Subcutaneous abdominal adipose tissue (tissue), 5 donors: Measurements from ENCODE around the gene DOCK1.

Experiments used
- H3K27ac ChIP-seq: one replicate; pipeline ENCODE4 v1.7.0; 2013; ENCODE audit warnings: low read depth, mild to moderate bottlenecking, inconsistent platforms, low read length, moderate library complexity
- H3K27me3 ChIP-seq, 5 donors: one replicate each; pipeline ENCODE4 v1.7.0; 2013; ENCODE audit warnings: low read length in 5 of 5, inconsistent platforms in 1 of 5; ENCODE audit not compliant: control insufficient read depth in 5 of 5, insufficient read depth in 4 of 5
- H3K36me3 ChIP-seq, 5 donors: one replicate each; pipeline ENCODE4 v1.7.0; 2013; ENCODE audit warnings: low read length in 5 of 5; ENCODE audit not compliant: control insufficient read depth in 5 of 5, insufficient read depth in 5 of 5
- H3K4me1 ChIP-seq, 5 donors: one replicate each; pipeline ENCODE4 v1.7.0; 2013; ENCODE audit warnings: low read length in 5 of 5, mild to moderate bottlenecking in 3 of 5, moderate library complexity in 1 of 5; ENCODE audit not compliant: control insufficient read depth in 5 of 5, insufficient read depth in 5 of 5
- H3K4me3 ChIP-seq, 5 donors: one replicate each; pipeline ENCODE4 v1.7.0; 2013; ENCODE audit warnings: low read length in 5 of 5, low read depth in 1 of 5
- H3K9ac ChIP-seq, 5 donors: one replicate each; pipeline ENCODE4 v1.7.0; 2013; ENCODE audit warnings: low read length in 5 of 5, mild to moderate bottlenecking in 4 of 5, moderate library complexity in 3 of 5
- H3K9me3 ChIP-seq, 5 donors: one replicate each; pipeline ENCODE4 v1.7.0; 2013; ENCODE audit warnings: low read length in 5 of 5; ENCODE audit not compliant: control insufficient read depth in 5 of 5
- donor health status: healthy.
- donor health status: healthy.
- donor health status: healthy.
- donor health status: healthy.
- donor health status: healthy.

Gene DOCK1

DNA sequence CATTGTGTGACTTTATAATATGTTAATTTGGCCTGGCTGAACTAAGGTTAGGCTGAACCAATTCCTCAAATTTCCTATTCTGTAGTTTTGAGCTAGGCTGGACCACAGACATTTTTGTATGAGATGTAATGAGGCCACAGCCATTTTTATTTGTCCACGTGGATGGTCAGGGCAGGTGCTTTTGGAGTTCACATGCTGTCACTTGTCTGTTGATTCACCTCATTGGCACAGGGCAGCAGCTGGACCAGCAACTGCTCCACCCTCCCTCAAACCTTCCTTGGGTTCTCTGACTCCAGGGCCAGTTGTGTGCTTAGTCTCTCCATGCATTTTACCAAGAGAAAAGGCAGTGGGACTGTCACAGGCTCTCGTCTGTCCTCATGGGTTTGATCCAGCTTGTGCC lies 567.7 kb downstream of the DOCK1 start:
- H3K27ac ChIP-seq = no peak overlapping the region
- peaks cover 0 to 4% (median 0%) of the 10 kb centered on the region in 5 donors for H3K27me3 ChIP-seq
- no peaks in the 10 kb centered on the region for H3K4me1 ChIP-seq
- H3K36me3 ChIP-seq = no peaks in the 10 kb centered on the region
- H3K9me3 ChIP-seq = peaks cover 0 to 5% (median 0%) of the 10 kb centered on the region in 5 donors
- no peak overlapping the region for H3K4me3 ChIP-seq
- no peak overlapping the region for H3K9ac ChIP-seq

DNA sequence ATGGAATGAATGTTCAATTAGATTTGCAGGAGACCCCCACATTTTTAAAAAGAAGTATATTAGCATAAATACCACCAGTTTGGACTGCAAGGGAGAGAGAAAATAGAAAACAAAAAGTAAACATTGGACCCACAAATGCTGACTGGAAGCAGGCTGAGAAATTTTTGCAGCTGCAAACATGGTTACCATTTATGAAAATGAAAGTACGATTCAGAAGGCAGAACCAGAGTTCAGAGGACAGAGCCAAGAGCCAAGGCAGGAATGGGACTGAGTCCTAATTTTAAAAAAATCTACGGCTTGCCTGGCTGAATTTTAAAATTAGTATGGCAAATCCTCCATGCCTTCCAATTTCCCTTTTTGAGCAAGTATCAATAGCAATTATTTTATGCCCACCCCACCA lies 569.3 kb downstream of the DOCK1 start:
- no peaks in the 10 kb centered on the region for H3K36me3 ChIP-seq
- peaks cover 0 to 5% (median 0%) of the 10 kb centered on the region in 5 donors for H3K9me3 ChIP-seq
- no peak overlapping the region for H3K27ac ChIP-seq
- H3K4me1 ChIP-seq = no peaks in the 10 kb centered on the region
- no peak overlapping the region for H3K4me3 ChIP-seq
- no peak overlapping the region for H3K9ac ChIP-seq
- no peaks in the 10 kb centered on the region for H3K27me3 ChIP-seq

DNA sequence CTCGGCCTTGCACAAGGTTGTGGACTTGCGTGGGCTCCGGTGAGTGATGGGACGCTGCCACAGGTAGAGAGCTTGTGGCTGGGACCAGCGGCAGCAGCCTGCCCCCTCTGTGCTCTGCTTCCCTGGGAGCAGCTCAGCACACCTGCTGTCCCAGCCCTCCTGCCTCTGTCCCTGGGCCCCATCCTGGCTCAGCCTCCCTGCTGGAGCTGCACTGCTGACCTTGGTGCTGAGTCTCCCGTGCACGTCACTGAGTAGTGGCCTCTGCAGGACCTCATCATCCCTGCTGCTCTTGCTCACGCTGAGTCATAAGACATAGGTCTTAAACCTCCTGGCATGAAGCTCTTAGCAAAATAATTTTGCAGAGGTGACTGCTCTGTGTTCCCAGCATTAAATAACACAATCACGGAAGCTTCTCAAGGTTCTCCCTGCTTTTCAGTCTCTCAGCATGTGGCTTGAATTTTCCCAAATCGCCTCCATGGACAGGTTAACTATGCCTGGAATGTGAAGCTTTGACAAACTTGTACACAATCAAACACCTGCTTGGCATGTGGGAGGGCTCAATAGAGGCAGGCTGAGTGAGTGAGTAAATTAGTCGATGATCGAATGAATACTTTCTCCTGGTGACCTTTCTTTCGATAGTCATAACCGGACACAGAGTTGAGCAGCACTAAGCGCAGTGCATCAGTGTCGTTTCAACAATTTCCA lies 580.1 kb downstream of the DOCK1 start:
- Histone ChIP-seq H3K9me3 (no peaks in the 10 kb centered on the region), H3K9ac (no peak overlapping the region), H3K27me3 (peaks cover 6 to 19% (median 12%) of the 10 kb centered on the region in 5 donors), H3K4me3 (no peak overlapping the region), H3K27ac (no peak overlapping the region), H3K36me3 (no peaks in the 10 kb centered on the region), H3K4me1 (peaks cover 0 to 3% (median 0%) of the 10 kb centered on the region in 5 donors)

DNA sequence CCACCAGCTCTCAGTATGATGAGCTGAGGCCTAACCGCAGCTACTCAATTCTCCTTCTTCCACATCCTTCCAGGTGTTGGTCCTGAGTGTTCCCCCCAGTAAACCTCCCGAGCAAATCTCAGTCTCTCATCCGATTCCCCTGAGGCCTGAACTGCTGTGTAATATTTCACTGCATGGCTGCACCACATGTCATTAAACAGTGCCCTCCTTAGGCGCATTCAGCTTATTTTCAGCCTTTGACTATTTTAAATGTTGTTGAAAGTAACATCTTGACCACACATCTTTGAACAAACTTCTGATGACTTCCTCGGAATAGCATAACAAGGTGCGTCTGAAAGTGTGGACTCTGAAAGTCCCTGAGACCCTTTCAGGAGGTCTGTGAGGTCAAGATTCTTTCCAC lies 581.1 kb downstream of the DOCK1 start:
- H3K27ac ChIP-seq = no peak overlapping the region
- no peak overlapping the region for H3K4me3 ChIP-seq
- H3K27me3 ChIP-seq = peaks cover 6 to 19% (median 12%) of the 10 kb centered on the region in 5 donors
- H3K9ac ChIP-seq = no peak overlapping the region
- peaks cover 0 to 3% (median 0%) of the 10 kb centered on the region in 5 donors for H3K4me1 ChIP-seq
- no peaks in the 10 kb centered on the region for H3K36me3 ChIP-seq
- H3K9me3 ChIP-seq = no peaks in the 10 kb centered on the region

DNA sequence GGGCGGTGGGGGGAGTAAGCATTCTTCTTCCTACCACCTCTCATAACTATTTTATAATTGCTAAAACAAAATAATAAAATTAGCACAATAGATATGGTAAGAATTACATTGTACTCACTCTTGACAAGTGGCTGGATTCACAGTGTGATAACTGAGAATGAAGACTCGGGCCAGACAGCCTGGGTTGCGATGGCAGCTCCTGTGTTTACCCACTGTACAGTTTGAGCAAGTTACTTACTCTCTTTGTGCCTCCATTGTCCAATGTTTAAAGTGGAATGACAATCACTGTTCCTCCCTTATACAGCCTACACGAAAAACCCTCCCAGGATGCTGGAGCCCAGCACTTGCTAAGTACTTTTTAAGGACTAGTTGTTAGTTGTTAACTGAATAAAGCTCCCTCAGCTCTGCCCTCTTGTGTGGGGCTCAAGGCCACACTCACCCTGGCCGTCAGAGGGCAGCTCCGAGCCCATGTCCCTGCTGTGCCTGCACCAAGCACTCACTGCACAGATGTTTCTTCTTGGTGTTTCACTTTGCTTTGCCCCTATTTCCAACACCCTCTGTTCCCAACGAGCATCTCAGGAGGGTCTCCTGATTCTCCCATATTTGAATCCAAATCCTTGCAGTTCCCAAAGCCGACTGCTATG lies 587.5 kb downstream of the DOCK1 start:
- Histone ChIP-seq H3K4me3 (no peak overlapping the region), H3K9me3 (no peaks in the 10 kb centered on the region), H3K27ac (no peak overlapping the region)

DNA sequence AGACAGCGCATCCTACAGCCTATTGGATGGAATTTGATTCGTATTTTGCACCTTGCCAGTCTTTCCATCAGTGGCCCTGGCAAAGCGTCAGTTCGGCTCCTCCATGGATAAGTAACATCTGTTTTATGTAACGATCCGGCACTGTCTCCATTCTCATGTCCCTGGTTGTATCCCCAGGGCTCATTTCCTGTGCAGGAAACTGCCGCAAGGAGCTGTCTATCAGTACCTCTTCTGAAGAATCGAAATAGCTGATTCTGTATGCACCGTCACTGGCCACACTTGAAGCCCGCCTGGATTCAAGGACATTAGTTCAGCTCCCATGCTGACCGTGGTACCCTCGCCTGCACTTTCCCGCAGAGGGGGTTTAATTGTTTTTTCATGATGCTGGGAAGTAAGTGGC lies 590.8 kb downstream of the DOCK1 start:
- H3K9me3 ChIP-seq = no peaks in the 10 kb centered on the region
- H3K9ac ChIP-seq = no peak overlapping the region
- H3K4me3 ChIP-seq = no peak overlapping the region
- H3K4me1 ChIP-seq = peaks cover 0 to 3% (median 0%) of the 10 kb centered on the region in 5 donors
- H3K27me3 ChIP-seq = peaks cover 4 to 21% (median 10%) of the 10 kb centered on the region in 5 donors
- no peaks in the 10 kb centered on the region for H3K36me3 ChIP-seq
- no peak overlapping the region for H3K27ac ChIP-seq

More for the DNA sequence above, 587.5 kb downstream of the DOCK1 start:
- H3K4me1 ChIP-seq = peaks cover 0 to 3% (median 0%) of the 10 kb centered on the region in 5 donors
- H3K27me3 ChIP-seq = peaks cover 4 to 19% (median 8%) of the 10 kb centered on the region in 5 donors
- no peak overlapping the region for H3K9ac ChIP-seq
- H3K36me3 ChIP-seq = no peaks in the 10 kb centered on the region

DNA sequence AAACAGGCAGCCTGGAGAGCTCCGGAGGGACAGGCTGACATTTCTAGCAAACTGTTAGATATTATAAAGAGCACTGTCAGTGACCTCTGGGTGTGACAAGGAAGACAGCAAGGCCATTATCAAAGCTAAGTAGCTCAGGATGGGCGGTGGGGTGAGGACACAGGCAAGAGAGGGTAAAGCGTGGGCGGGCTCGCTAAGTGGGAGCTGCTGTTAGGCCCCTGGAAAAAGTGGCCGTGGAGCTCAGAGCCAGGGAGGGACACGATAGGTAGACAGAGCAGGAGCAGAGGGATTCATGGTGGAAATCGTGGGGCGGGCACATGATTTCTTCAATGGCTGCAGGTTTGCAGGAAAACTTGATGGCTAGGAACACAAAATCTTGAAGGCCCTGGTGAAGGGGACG lies 592.5 kb downstream of the DOCK1 start:
- Histone ChIP-seq H3K27ac (no peak overlapping the region), H3K4me3 (no peak overlapping the region), H3K36me3 (no peaks in the 10 kb centered on the region), H3K9me3 (no peaks in the 10 kb centered on the region), H3K27me3 (peaks cover 4 to 23% (median 10%) of the 10 kb centered on the region in 5 donors), H3K9ac (no peak overlapping the region), H3K4me1 (peaks cover 0 to 3% (median 0%) of the 10 kb centered on the region in 5 donors)

DNA sequence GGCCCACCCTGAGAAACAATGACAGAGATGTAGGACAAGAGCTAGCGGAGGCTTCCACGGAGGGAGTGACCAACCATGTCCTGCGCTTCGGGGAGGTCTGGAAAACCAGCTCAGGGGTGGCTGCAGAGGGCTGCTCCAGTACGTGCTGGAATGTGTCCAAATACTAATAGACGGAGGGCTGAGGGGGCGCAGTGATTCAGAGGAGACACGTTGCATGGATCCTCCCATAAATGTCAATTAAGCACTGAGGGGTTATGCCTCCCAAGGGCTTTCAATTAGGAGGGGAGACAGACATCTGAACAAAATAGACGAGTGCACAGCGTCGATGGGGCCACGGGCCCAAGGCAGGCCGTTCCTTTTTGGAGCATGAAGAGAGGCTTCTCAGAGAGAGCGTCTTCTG lies 592.9 kb downstream of the DOCK1 start:
- peaks cover 4 to 24% (median 10%) of the 10 kb centered on the region in 5 donors for H3K27me3 ChIP-seq

DNA sequence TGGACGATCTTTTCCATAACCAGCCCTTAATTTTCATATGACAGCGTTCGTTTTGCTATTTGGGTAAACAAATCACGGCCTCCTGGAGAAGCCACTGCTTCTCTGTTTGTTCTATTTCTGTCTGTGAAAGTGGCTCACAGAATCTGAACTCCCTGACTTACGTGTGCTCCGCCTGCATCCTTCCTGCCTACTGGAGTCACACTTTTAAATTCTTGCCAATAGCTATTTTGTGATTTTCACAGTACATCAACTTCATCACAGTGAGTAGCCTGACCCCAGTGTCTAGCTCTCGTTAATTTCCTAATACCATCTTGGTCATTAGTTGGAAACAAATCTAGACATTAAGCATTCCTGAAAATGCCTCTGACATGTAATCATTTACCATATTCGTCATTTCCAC lies 594.9 kb downstream of the DOCK1 start:
- H3K27ac ChIP-seq = no peak overlapping the region
- peaks cover 0 to 3% (median 0%) of the 10 kb centered on the region in 5 donors for H3K4me1 ChIP-seq
- no peak overlapping the region for H3K9ac ChIP-seq

More for the DNA sequence above, 592.9 kb downstream of the DOCK1 start:
- Histone ChIP-seq H3K4me1 (peaks cover 0 to 3% (median 0%) of the 10 kb centered on the region in 5 donors), H3K27ac (no peak overlapping the region), H3K9me3 (no peaks in the 10 kb centered on the region), H3K36me3 (no peaks in the 10 kb centered on the region), H3K9ac (no peak overlapping the region), H3K4me3 (no peak overlapping the region)

More for the DNA sequence above, 594.9 kb downstream of the DOCK1 start:
- Histone ChIP-seq H3K36me3 (no peaks in the 10 kb centered on the region), H3K27me3 (peaks cover 6 to 22% (median 10%) of the 10 kb centered on the region in 5 donors), H3K4me3 (no peak overlapping the region), H3K9me3 (no peaks in the 10 kb centered on the region)
